ENCODE measurements around the gene TSC2. TPM values are rescaled to one million over a fixed set of nuclear protein-coding genes. Genes with fewer than 3 reads are reported as not detected.

TSC2 gene
- polyA plus RNA-seq, 1 donor (not counting 4 experiments of a cell fraction or from before 2014, with no cell fraction given), result 22.6 TPM

- no peak for DNase-seq (ENCODE audit: low read depth, low spot score)
- H3K9me3 ChIP-seq (ENCODE audit: control insufficient read depth, low read depth, low read length), result no peaks in the 10 kb centered on the region
- H3K4me1 ChIP-seq (ENCODE audit: control insufficient read depth, extremely low read depth, insufficient read depth, low read length), result no peaks in the 10 kb centered on the region
- H2AFZ ChIP-seq (ENCODE audit: control insufficient read depth, low read length), result no peak overlapping the region
- H3K9me1 ChIP-seq (ENCODE audit: control insufficient read depth, extremely low read depth, insufficient read depth, low read length), result no peaks in the 10 kb centered on the region
- H3K4me3 ChIP-seq (ENCODE audit: control insufficient read depth in 2 of 3, extremely low read depth in 1 of 3, insufficient read depth in 2 of 3, low read depth in 1 of 3, low read length in 3 of 3), result no peak overlapping the region
- H3K36me3 ChIP-seq (ENCODE audit: control insufficient read depth in 2 of 2, extremely low read depth in 1 of 2, insufficient read depth in 2 of 2, low read length in 2 of 2), result peaks cover 8 to 26% of the 10 kb centered on the region in 2 experiments
- no peak for FAIRE-seq
- TF ChIP-seq EZH2 (IDR thresholded peaks at IDR 0.05; ENCODE audit: low read length), result no peak
- TF ChIP-seq, protein P1, sequence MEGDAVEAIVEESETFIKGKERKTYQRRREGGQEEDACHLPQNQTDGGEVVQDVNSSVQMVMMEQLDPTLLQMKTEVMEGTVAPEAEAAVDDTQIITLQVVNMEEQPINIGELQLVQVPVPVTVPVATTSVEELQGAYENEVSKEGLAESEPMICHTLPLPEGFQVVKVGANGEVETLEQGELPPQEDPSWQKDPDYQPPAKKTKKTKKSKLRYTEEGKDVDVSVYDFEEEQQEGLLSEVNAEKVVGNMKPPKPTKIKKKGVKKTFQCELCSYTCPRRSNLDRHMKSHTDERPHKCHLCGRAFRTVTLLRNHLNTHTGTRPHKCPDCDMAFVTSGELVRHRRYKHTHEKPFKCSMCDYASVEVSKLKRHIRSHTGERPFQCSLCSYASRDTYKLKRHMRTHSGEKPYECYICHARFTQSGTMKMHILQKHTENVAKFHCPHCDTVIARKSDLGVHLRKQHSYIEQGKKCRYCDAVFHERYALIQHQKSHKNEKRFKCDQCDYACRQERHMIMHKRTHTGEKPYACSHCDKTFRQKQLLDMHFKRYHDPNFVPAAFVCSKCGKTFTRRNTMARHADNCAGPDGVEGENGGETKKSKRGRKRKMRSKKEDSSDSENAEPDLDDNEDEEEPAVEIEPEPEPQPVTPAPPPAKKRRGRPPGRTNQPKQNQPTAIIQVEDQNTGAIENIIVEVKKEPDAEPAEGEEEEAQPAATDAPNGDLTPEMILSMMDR (optimal IDR thresholded peaks at IDR 0.05 in 1 of 3, IDR thresholded peaks at IDR 0.05 in 1 of 3, conservative IDR thresholded peaks at IDR 0.05 in 1 of 3; ENCODE audit: extremely low read depth in 1 of 3, insufficient read depth in 2 of 3, low read length in 3 of 3), result peak in 2 of 3 experiments; percentile 9 to 14
- no peaks in the 10 kb centered on the region for H3K79me2 ChIP-seq (ENCODE audit: control insufficient read depth, insufficient read depth, low read length)
- dilution Hi-C loops (cut with MboI; ENCODE audit: extremely low pct_ligation_motif_present, low sequenced_read_pairs), result no loop called here
- H4K20me1 ChIP-seq (ENCODE audit: control insufficient read depth, extremely low read depth, insufficient read depth, low read length), result peaks cover 2% of the 10 kb centered on the region
- no peaks in the 10 kb centered on the region for H3K27me3 ChIP-seq (ENCODE audit: control insufficient read depth, extremely low read depth, insufficient read depth, low read length)
- H3K27ac ChIP-seq (ENCODE audit: control insufficient read depth, insufficient read depth, low read length), result no peak overlapping the region
- no peak overlapping the region for H3K4me2 ChIP-seq (ENCODE audit: control insufficient read depth, extremely low read depth, insufficient read depth, low read depth, low read length)
- no peak overlapping the region for H3K9ac ChIP-seq (ENCODE audit: control insufficient read depth, extremely low read depth, insufficient read depth, low read length)
These were observed 9.1 kb downstream of the TSC2 start for GRCh38 chr16:2056681-2057407.

DNA sequence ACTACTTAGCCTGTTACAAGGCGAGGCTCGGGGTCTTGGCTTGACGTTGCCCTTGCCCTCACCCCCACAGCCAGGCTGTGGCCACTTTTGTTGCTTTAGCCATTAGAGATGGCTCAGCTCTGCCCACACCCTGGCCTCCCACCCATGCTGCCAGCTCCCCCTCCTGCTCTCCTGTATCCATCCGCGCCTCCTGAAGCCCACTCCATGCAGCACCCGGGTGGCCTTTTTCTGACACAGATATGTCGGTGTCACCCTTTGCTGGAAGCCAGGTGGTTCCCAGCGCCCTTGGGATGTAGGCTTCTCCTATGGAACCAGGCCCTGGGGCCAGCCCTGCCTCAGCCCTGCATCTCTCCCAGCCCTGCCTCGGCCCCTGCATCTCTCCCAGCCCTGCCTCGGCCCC, 9.7 kb downstream of the TSC2 start:
- Histone ChIP-seq H3K9me1 (ENCODE audit: control insufficient read depth, extremely low read depth, insufficient read depth, low read length) (no peaks in the 10 kb centered on the region), H3K27me3 (ENCODE audit: control insufficient read depth, extremely low read depth, insufficient read depth, low read length) (no peaks in the 10 kb centered on the region), H3K79me2 (ENCODE audit: control insufficient read depth, insufficient read depth, low read length) (no peaks in the 10 kb centered on the region), H3K9me3 (ENCODE audit: control insufficient read depth, low read depth, low read length) (no peaks in the 10 kb centered on the region), H3K4me1 (ENCODE audit: control insufficient read depth, extremely low read depth, insufficient read depth, low read length) (no peaks in the 10 kb centered on the region), H3K27ac (ENCODE audit: control insufficient read depth, insufficient read depth, low read length) (no peak overlapping the region), H3K36me3 (ENCODE audit: control insufficient read depth in 2 of 2, extremely low read depth in 1 of 2, insufficient read depth in 2 of 2, low read length in 2 of 2) (peaks cover 4 to 29% of the 10 kb centered on the region in 2 experiments), H3K4me3 (ENCODE audit: control insufficient read depth in 2 of 3, extremely low read depth in 1 of 3, insufficient read depth in 2 of 3, low read depth in 1 of 3, low read length in 3 of 3) (no peak overlapping the region), H2AFZ (ENCODE audit: control insufficient read depth, low read length) (no peak overlapping the region), H3K9ac (ENCODE audit: control insufficient read depth, extremely low read depth, insufficient read depth, low read length) (no peak overlapping the region), H3K4me2 (ENCODE audit: control insufficient read depth, extremely low read depth, insufficient read depth, low read depth, low read length) (no peak overlapping the region), H4K20me1 (ENCODE audit: control insufficient read depth, extremely low read depth, insufficient read depth, low read length) (peaks cover 4% of the 10 kb centered on the region)
- no peak for FAIRE-seq
- DNase-seq (ENCODE audit: low read depth, low spot score), result no peak
- TF ChIP-seq, protein P1 (optimal IDR thresholded peaks at IDR 0.05 in 1 of 3, IDR thresholded peaks at IDR 0.05 in 1 of 3, conservative IDR thresholded peaks at IDR 0.05 in 1 of 3; ENCODE audit: extremely low read depth in 1 of 3, insufficient read depth in 2 of 3, low read length in 3 of 3), result no peak
- TF ChIP-seq EZH2 (IDR thresholded peaks at IDR 0.05; ENCODE audit: low read length), result no peak
- dilution Hi-C loops (cut with MboI; ENCODE audit: extremely low pct_ligation_motif_present, low sequenced_read_pairs), result no loop called here

All from keratinocyte (primary cell).